ENCODE results near the gene TBX19. TPM values are rescaled to one million over a fixed set of nuclear protein-coding genes. Genes with fewer than 3 reads are reported as not detected.

Gene TBX19
- total and polyA plus RNA-seq, 2 of the 8 experiments (the other 6 are each of a cell fraction or from before 2014, with no cell fraction given), result 1.0 to 1.8 TPM

GRCh38 chr1:168347630-168348029 is 67.0 kb downstream of the TBX19 start (continued):
- TF ChIP-seq CHD7 (IDR thresholded peaks at IDR 0.05; ENCODE audit: insufficient replicate concordance, low read length), result no peak
- TF ChIP-seq SP4 (IDR thresholded peaks at IDR 0.05; ENCODE audit: low read length), result no peak
- TF ChIP-seq ASH2L (IDR thresholded peaks at IDR 0.05; ENCODE audit: low read length), result no peak
- TF ChIP-seq ZNF274 (IDR thresholded peaks at IDR 0.05; ENCODE audit: borderline replicate concordance, extremely low read depth, low read length), result no peak
- no peak for TF ChIP-seq EGR1 (IDR thresholded peaks at IDR 0.05; ENCODE audit: borderline replicate concordance, low read depth, low read length)
- TF ChIP-seq YY1 (IDR thresholded peaks at IDR 0.05; ENCODE audit: low read depth, low read length), result no peak

All from H1 (cell line).